Endometrium (tissue), 2 donors: Measurements from ENCODE around the gene ACSL3.

ENCODE experiments used
- FAIRE-seq: peaks from 2 replicates; lab custom pipeline; 2012; peaks lifted over from hg19 to GRCh38; lab: Jason Lieb, UNC
- donor health status: control.
- donor health status: control.

Gene ACSL3

GRCh38 chr2:222942561-222942960 lies 81.7 kb downstream of the ACSL3 start:
- no peak for FAIRE-seq

- FAIRE-seq = no peak
Measured at GRCh38 chr2:222942977-222943376, 82.1 kb downstream of the ACSL3 start.

GRCh38 chr2:222943820-222944219 lies 83.0 kb downstream of the ACSL3 start:
- no peak for FAIRE-seq

- peak; percentile 66 for FAIRE-seq
Measured at GRCh38 chr2:222944552-222944951, 83.7 kb downstream of the ACSL3 start.

- no peak for FAIRE-seq
Measured at GRCh38 chr2:222944971-222945740, 84.3 kb downstream of the ACSL3 start.

GRCh38 chr2:222945887-222946286 lies 85.1 kb downstream of the ACSL3 start:
- FAIRE-seq = no peak

- FAIRE-seq = no peak
Measured at GRCh38 chr2:222946700-222947287, 86.0 kb downstream of the ACSL3 start.

GRCh38 chr2:222949073-222949472 lies 88.2 kb downstream of the ACSL3 start:
- FAIRE-seq = no peak

- FAIRE-seq = no peak
Measured at GRCh38 chr2:222949690-222950323, 89.0 kb downstream of the ACSL3 start.

- FAIRE-seq = no peak
Measured at GRCh38 chr2:222950638-222951285, 89.9 kb downstream of the ACSL3 start.

- FAIRE-seq = no peak
Measured at GRCh38 chr2:222952204-222952603, 91.4 kb downstream of the ACSL3 start.

GRCh38 chr2:222955008-222955407 lies 94.2 kb downstream of the ACSL3 start:
- no peak for FAIRE-seq

- FAIRE-seq = no peak
Measured at GRCh38 chr2:222959358-222959757, 98.5 kb downstream of the ACSL3 start.

- no peak for FAIRE-seq
Measured at GRCh38 chr2:222960126-222960525, 99.3 kb downstream of the ACSL3 start.

GRCh38 chr2:222963641-222964040 lies 102.8 kb downstream of the ACSL3 start:
- FAIRE-seq = no peak

GRCh38 chr2:222964376-222965031 lies 103.7 kb downstream of the ACSL3 start:
- no peak for FAIRE-seq

- FAIRE-seq = no peak
Measured at GRCh38 chr2:222965555-222965954, 104.7 kb downstream of the ACSL3 start.

GRCh38 chr2:222968550-222969155 lies 107.8 kb downstream of the ACSL3 start:
- FAIRE-seq = no peak

GRCh38 chr2:222969491-222969890 lies 108.7 kb downstream of the ACSL3 start:
- no peak for FAIRE-seq

- FAIRE-seq = no peak
Measured at GRCh38 chr2:222972420-222972819, 111.6 kb downstream of the ACSL3 start.

- no peak for FAIRE-seq
Measured at GRCh38 chr2:222973237-222973636, 112.4 kb downstream of the ACSL3 start.

- FAIRE-seq = no peak
Measured at GRCh38 chr2:222973733-222974132, 112.9 kb downstream of the ACSL3 start.
